ENCODE data around the gene MACF1.

DNA sequence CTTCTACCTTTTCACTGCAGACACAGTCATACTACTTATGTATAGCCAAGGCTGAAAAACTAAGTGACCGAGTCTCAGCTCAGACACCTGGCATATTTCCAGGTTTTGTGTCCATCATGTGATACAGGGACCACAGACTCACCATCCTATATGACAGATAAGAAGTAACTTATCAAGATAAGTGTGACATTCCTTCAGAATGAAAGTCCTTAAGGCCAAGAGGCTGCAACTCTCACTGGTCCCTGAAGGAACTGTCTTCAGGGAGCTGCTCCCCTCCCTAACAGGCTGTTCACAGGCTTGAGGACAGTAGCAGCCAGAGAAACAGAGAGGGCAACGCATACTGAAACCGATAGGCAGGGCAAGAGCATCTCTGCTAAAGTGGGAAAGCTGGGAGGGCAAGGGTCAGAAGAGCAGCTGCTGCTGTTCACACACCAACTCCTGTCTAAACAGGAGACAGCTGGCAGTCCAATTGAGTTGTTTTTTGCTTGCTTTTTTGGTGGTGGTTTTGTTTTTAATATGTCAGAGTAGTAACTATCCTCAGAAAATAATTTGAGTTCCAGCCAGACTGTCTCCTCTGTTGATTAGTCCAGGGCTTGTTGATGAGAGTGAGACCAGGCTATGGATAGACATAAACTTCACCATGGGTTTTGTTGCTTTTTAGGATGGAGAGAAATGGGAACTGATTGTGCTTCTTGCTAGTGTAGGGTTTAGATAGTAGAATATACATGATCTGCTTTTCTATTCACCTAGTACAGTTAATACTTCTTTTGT is 67.7 kb downstream of the MACF1 start:
- TF ChIP-seq, protein P1, sequence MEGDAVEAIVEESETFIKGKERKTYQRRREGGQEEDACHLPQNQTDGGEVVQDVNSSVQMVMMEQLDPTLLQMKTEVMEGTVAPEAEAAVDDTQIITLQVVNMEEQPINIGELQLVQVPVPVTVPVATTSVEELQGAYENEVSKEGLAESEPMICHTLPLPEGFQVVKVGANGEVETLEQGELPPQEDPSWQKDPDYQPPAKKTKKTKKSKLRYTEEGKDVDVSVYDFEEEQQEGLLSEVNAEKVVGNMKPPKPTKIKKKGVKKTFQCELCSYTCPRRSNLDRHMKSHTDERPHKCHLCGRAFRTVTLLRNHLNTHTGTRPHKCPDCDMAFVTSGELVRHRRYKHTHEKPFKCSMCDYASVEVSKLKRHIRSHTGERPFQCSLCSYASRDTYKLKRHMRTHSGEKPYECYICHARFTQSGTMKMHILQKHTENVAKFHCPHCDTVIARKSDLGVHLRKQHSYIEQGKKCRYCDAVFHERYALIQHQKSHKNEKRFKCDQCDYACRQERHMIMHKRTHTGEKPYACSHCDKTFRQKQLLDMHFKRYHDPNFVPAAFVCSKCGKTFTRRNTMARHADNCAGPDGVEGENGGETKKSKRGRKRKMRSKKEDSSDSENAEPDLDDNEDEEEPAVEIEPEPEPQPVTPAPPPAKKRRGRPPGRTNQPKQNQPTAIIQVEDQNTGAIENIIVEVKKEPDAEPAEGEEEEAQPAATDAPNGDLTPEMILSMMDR (conservative IDR thresholded peaks at IDR 0.05; ENCODE audit: low read depth, low read length): no peak
- TF ChIP-seq EZH2phosphoT487 (IDR thresholded peaks at IDR 0.05; ENCODE audit: borderline replicate concordance, low read length): no peak

Measured in PC-3 (cell line).